ENCODE data around the gene RAB4A. TPM values are rescaled to one million over a fixed set of nuclear protein-coding genes. Genes with fewer than 3 reads are reported as not detected.

The RAB4A gene
- total RNA-seq, 4 donors from 2014 or later: 31.5 to 49.2 (median 39.9) TPM

GRCh38 chr1:229226796-229227195 lies 44.1 kb upstream of the RAB4A start:
- no peak for TF ChIP-seq POLR2A (IDR thresholded peaks at IDR 0.05)
- TF ChIP-seq CTCF (IDR thresholded peaks at IDR 0.05): no peak

GRCh38 chr1:229227298-229227919 lies 43.5 kb upstream of the RAB4A start:
- Histone ChIP-seq H3K27me3 (no peaks in the 10 kb centered on the region), H3K4me3 (no peak overlapping the region), H3K4me1 (peaks cover 0 to 14% of the 10 kb centered on the region in 2 donors), H3K9me3 (no peaks in the 10 kb centered on the region), H3K36me3 (no peaks in the 10 kb centered on the region), H3K27ac (no peak overlapping the region)
- peak; percentile 84 to 86 for DNase-seq
- intact Hi-C loops (cut with DNase I; ENCODE audit: low total_unique reads): loop anchor here (5.0 kb wide), 1 partner anchor 490 kb away; the partner anchor contains the start of gene RHOU
- no peak for TF ChIP-seq POLR2A (IDR thresholded peaks at IDR 0.05)
- peak; percentile 82 to 89 (median 84) for TF ChIP-seq CTCF (IDR thresholded peaks at IDR 0.05)

More at GRCh38 chr1:229226796-229227195, 44.1 kb upstream of the RAB4A start:
- no peaks in the 10 kb centered on the region for H3K9me3 ChIP-seq
- H3K36me3 ChIP-seq: no peaks in the 10 kb centered on the region
- no peak overlapping the region for H3K27ac ChIP-seq
- no peak overlapping the region for H3K4me3 ChIP-seq
- H3K4me1 ChIP-seq: peaks cover 0 to 14% of the 10 kb centered on the region in 2 donors
- intact Hi-C loops (cut with DNase I; ENCODE audit: low total_unique reads): loop anchor here (5.0 kb wide), 1 partner anchor 489 kb away; the partner anchor contains the start of gene RHOU
- no peak for DNase-seq
- no peaks in the 10 kb centered on the region for H3K27me3 ChIP-seq

GRCh38 chr1:229228522-229228921 lies 42.4 kb upstream of the RAB4A start:
- DNase-seq: no peak
- Histone ChIP-seq H3K9me3 (no peaks in the 10 kb centered on the region), H3K4me3 (no peak overlapping the region), H3K36me3 (no peaks in the 10 kb centered on the region), H3K4me1 (peaks cover 0 to 14% of the 10 kb centered on the region in 2 donors), H3K27ac (no peak overlapping the region), H3K27me3 (no peaks in the 10 kb centered on the region)
- TF ChIP-seq CTCF (IDR thresholded peaks at IDR 0.05) (no peak), POLR2A (IDR thresholded peaks at IDR 0.05) (no peak)
- intact Hi-C loops (cut with DNase I; ENCODE audit: low total_unique reads): loop anchor here (5.0 kb wide), 1 partner anchor 491 kb away; the partner anchor contains the start of gene RHOU

- Histone ChIP-seq H3K9me3 (no peaks in the 10 kb centered on the region), H3K27ac (peak overlapping the region; percentile 42 to 66), H3K4me1 (peaks cover 0 to 14% of the 10 kb centered on the region in 2 donors), H3K4me3 (no peak overlapping the region), H3K27me3 (no peaks in the 10 kb centered on the region), H3K36me3 (no peaks in the 10 kb centered on the region)
- intact Hi-C loops (cut with DNase I; ENCODE audit: low total_unique reads): loop anchor here (5.0 kb wide), 1 partner anchor 492 kb away; the partner anchor contains the start of gene RHOU
- no peak for DNase-seq
- TF ChIP-seq CTCF (IDR thresholded peaks at IDR 0.05) (no peak), POLR2A (IDR thresholded peaks at IDR 0.05) (no peak)
These were observed 41.7 kb upstream of the RAB4A start for GRCh38 chr1:229229137-229229720.

GRCh38 chr1:229229721-229230139 lies 41.2 kb upstream of the RAB4A start:
- no peaks in the 10 kb centered on the region for H3K36me3 ChIP-seq
- H3K4me1 ChIP-seq: peaks cover 0 to 14% of the 10 kb centered on the region in 2 donors
- peak overlapping the region; percentile 42 to 66 for H3K27ac ChIP-seq
- intact Hi-C loops (cut with DNase I; ENCODE audit: low total_unique reads): loop anchor here (5.0 kb wide), 1 partner anchor 492 kb away; the partner anchor contains the start of gene RHOU
- no peaks in the 10 kb centered on the region for H3K9me3 ChIP-seq
- H3K27me3 ChIP-seq: no peaks in the 10 kb centered on the region
- TF ChIP-seq POLR2A (IDR thresholded peaks at IDR 0.05) (no peak), CTCF (IDR thresholded peaks at IDR 0.05) (no peak)
- peak; percentile 75 to 81 for DNase-seq
- no peak overlapping the region for H3K4me3 ChIP-seq

Measured in uterus (tissue), 4 donors.